M059J (cell line): ENCODE measurements around the gene GPR18. TPM values are rescaled to one million over a fixed set of nuclear protein-coding genes. Genes with fewer than 3 reads are reported as not detected.
A peak's percentile ranks its signal among the peaks of the same experiment; 100 is the strongest.

Experiments
- DNase-seq: peaks from one replicate; pipeline ENCODE4 v3.0.0-alpha.2; 2012; ENCODE audit warnings: low read depth
- total RNA-seq: library from RNA; depleted of rRNA; stranded (reverse); fragments of >200 nt; shearing (Covaris generic); gene quantifications from 2 replicates; pipeline ENCODE4 v1.2.3, GENCODE V29; 2014; rRNA removed

Gene GPR18
- total RNA-seq: not detected in 2 replicates

- DNase-seq: no peak
Observed at GRCh38 chr13:99258210-99258860, at the start of gene GPR18. GPR18 (minus strand) TSS chr13:99258379; CDS start chr13:99255872, 2,507 bp downstream.

- peak; percentile 80 for DNase-seq
Observed at GRCh38 chr13:99307648-99308339, 49.6 kb upstream of the GPR18 start.

- peak; percentile 58 for DNase-seq
Observed at GRCh38 chr13:99307247-99307646, 49.1 kb upstream of the GPR18 start, which contains the start of gene GPR183. GPR183 (minus strand) TSS chr13:99307399; CDS start chr13:99296145, 11,254 bp downstream.

DNA sequence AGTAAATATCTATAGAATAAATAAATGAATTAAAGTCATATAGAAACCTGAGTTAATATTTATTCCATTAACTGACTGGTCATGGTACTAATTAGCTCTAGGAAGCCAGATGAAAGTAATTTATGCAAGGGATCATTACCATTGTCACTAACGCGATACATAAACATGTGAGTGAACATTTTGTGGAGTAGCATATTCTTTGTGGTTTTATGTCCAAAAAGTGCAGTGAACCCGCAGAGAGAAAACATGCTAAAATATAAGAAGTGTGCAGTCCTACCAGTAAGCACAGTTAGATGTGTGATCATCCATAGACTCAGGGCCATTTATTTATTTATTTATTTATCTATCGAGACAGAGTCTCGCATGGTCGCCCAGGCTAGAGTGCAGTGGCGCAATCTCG is 47.4 kb upstream of the GPR18 start:
- no peak for DNase-seq

DNA sequence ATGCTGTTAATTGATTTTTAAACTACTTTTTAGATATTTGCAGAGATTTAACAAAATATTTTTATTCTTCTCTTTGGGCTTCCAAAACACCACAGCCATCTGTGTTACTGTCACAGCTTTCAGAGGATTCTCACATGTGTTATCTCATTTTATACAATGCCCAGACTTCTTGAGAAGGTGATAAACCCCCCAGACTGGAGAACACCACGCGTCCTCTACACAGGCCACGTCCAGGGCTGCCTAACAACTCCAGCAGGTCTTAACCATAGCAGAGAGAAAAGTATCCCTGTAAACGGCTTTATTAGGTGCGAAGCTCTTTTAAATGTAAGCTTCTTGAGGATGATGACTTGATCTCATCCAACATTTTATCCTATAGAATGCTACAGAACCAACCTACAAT is 47.0 kb upstream of the GPR18 start:
- DNase-seq: no peak

- no peak for DNase-seq
Observed at GRCh38 chr13:99304541-99304940, 46.4 kb upstream of the GPR18 start.

- no peak for DNase-seq
Observed at GRCh38 chr13:99303863-99304521, 45.8 kb upstream of the GPR18 start.

DNA sequence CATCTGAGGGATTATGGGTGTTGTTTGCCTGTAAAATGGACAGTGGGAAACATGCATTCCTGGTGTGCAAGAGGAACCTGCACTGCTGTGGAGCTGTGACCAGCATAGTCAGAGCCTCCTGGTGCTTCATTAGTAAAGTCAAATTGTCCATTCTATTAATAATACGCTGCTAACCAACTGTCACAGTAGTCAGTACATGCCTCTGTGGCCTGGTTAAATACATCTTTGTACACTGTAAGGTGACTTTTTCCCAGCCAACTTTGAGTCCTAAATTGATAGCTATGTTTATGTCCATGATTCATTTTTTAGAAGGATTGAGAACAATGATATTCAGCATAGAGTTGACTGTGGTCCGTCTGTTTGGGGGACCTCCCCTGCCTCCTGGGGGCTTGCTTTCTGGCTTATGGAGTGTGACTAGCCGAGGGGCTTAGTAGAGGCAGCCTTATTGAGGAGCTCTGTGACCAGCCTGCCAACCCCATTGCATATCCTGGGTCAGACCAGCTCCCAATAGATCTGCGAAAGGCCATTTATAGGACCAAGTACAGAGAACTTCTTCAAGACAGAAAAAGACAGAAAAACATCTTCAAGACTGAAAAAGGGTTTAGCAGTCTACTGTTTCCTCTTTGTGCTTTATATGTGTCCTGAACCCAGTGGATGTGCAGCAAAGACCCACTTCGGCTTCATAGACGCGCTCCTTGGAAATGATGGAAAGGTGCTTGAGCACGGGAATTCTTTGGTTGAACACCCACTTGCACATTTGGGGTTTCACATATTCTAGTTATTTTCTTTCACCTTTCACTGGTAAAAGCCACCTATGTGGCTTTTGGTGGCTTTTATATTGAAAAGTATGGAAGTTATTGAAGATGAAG is 44.7 kb upstream of the GPR18 start:
- no peak for DNase-seq

- no peak for DNase-seq
Observed at GRCh38 chr13:99301913-99302636, 43.9 kb upstream of the GPR18 start.

DNA sequence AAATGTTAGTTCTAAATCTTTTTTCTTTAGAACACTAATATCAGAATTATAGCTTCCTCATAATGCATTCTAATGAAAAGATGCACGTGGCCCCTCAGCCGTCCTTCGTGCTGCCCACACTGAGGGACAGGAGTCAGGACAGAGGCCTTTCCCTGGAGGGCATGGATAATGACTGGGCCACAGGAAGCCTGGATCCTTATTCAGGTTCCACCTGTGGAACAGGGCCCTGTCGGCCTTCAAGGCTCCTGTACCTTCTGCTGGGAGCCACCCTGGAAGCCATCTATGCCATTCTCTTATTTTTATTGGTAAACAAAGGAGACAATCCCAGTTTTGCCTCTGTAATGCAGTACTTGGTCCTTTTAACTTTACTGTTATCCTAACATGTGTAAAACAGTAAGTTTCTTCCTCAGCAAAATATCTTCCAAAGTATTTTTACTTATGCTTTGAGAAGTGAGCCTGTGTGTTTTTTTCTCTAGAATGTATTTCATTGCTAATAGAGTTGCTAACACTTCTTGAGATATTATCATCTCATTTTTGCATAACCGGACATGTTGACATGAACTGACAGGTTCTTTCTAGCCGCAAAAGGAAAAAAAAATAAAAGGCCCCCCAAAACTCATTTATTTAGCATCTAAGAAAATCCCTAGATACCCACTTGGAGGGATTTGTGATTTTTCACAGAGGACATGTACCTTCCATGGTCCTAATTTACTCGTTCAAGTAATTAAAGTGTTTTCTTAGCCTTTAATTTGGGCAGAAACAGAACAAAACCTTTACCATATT is 43.1 kb upstream of the GPR18 start:
- DNase-seq: no peak

DNA sequence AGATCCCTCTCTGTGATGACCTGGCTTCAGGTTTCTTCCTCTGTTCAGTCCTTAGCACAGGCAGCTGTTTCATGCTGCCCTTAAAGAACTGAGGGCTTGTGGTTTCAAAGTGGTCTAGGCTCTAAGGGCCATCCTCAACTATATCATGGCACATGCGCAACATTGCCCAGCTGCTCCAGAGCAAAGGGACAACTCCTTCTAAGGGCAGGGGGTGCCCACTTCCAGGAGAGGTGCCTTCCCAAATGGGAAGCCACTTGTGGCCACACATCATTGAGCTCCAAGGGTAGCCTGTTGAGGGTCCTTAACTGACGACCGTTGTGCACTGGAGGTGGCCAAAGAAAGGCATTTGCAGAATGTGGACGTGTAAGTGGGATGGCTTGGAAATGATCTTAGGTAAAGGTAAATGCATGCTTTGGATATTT is 41.8 kb upstream of the GPR18 start:
- no peak for DNase-seq

- DNase-seq: no peak
Observed at GRCh38 chr13:99299256-99299919, 41.2 kb upstream of the GPR18 start.

GRCh38 chr13:99298056-99298455 is 39.9 kb upstream of the GPR18 start:
- DNase-seq: no peak

DNA sequence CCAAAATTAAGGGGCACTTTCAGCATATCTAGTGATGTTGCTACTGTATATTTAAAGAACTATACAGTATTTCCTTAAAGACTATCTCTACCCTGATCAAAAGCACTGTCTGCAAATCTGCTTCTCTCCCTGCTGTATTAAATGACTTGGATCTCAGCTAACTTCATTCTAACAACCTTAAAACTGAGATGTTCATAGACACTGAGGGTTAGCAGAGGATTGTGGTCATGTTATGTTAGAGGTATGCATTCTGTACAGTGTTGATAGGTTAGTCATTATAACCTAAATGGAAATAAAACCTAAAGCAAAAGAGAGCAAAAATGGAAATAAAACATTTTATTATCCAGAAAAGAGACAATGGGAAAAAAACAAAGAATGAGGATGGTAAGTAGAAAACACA is 39.2 kb upstream of the GPR18 start:
- DNase-seq: no peak

DNA sequence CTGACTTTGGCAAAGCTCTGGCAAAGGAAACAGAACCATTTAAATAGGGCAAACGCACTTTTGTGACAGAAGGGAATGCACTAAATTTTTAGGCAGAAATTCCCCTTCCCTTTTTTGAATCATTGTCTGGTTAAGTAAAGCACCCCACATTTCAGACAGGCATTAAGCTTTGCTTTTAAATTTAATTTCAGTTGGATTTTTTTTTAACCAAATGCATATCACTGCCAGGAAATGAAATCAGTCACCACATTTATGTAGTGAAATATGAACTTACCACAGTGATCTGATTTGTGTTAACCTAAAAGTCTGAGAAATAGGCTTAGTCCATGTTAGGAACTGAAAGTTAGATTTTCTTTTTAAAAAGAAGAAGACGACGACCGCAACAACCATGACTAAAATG is 38.2 kb upstream of the GPR18 start:
- no peak for DNase-seq

DNA sequence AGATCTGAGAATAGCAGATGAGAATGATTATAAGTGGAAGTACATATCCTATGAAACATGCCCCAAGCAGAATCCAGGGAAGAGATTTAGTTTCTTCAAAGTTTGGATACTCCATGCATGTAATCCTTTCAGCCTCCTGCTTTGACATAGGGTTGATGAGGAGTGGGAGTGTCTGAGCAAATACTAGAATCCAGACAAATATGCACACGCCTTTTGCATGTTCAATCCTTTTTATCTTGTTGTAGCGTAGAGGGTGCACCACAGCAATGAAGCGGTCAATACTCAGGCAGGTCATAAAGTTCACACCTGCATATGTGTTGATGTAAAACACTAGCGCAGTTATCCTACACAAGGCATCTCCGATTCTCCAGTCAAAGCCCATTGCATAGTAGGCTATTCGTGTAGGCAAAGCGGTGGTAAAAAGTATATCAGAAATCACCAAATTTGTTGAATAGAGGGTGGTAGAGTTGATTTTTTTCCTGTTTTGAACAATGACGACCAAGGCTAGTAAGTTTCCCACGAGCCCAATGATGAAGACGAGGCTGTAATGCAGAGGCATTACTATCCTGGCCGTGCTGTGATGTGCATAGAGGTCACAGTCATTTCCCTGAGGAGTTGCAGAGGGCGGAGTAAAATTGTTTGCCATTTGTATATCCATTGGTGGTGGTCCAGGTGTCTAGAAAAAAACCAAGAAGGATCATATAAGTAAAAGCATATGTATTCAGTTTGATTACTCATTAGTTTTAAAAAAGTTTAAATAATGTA is 37.5 kb upstream of the GPR18 start:
- DNase-seq: no peak

DNA sequence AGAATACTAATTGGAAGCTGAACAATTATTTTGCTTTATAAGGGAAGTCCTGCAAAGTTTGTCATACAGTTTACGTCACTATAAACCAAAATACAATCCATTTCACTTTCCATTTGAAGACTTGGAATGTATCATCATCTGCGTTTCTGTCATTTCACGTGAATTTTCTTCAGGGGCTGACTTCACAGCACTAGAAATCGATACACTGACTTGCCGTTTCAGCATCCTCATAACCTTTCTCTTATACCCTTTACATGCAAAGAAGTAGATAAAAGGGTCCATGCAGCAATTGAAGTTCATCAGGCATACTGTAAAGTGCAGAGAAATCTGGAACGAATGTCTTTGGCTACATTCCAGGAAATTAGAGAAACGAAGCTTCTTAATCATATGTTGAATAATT is 36.8 kb upstream of the GPR18 start:
- DNase-seq: no peak

GRCh38 chr13:99294198-99294597 is 36.0 kb upstream of the GPR18 start:
- no peak for DNase-seq

DNA sequence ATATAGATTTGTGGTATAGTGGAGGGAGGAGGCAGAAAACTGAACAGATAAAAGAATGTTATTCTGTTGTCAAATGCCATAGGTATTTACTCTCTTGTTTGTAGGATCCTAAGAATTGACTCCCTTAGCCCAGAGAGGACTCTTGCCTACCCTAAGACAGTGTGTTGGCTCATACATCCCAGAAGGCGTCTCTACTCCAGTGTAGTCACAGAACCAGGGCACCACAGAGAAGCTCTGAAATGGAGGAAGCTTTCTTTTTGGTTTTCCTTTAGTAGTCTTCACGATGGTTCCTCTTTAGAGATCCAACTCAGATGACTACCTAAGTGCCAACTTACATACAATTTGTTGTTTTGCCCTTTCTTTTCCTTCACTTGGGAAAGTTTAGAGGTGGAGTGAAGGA is 35.0 kb upstream of the GPR18 start:
- DNase-seq: no peak
